GM18507 (cell line): ENCODE measurements around the gene TCAP.

ENCODE experiments used
- DNase-seq: peaks from one replicate; pipeline ENCODE4 v3.0.0; 2011; ENCODE audit warnings: low read depth; ENCODE audit not compliant: insufficient read length; ENCODE audit errors: extremely low spot score
- FAIRE-seq: peaks from 2 replicates; lab custom pipeline; 2011; peaks lifted over from hg19 to GRCh38; lab: Jason Lieb, UNC

TCAP gene

GRCh38 chr17:39628655-39629493 is 36.3 kb upstream of the TCAP start:
- FAIRE-seq (no peak), DNase-seq (no peak)

DNA sequence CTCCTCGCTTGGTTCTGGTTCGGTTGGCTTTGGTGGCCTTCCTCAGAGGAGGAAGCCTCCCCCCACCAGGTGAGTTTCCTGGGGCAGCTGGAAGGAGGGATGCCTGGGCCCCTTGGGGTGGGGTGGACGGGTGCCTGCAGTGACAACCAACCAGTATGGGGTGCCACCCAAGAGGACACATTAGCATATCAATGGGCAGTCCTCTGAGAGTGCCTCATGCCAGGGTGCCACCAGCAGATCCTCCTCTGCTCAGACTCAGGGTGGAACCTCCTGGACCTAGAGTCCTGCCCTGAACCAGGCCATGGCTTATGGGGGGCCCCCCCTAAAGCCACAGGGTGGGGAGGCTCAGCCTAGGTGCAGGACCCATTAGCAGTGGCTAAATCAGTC is 35.7 kb upstream of the TCAP start:
- FAIRE-seq (no peak), DNase-seq (no peak)

DNA sequence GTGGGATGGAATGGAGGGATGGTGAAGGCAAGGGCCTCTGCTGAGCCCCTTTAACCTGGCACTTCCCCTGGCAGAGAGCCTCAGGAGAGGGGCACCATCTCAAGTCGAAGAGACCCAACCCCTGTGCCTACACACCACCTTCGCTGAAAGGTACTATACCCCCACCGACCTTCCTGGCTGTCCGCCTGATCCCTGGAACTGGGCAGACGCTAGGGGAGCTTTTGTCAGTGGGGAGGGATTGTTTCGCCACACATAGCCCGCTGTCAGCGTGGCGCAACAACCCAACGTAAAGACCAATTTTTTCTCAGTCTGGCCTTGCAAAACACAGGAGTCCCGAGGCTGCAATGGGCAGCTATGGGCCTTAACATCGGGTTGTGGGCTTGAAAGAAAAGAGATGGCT is 35.3 kb upstream of the TCAP start:
- FAIRE-seq, result no peak
- no peak for DNase-seq

- FAIRE-seq (no peak), DNase-seq (no peak)
Measured at GRCh38 chr17:39631403-39631802, 33.7 kb upstream of the TCAP start.

GRCh38 chr17:39632153-39632941 is 32.8 kb upstream of the TCAP start:
- FAIRE-seq, result no peak
- no peak for DNase-seq

DNA sequence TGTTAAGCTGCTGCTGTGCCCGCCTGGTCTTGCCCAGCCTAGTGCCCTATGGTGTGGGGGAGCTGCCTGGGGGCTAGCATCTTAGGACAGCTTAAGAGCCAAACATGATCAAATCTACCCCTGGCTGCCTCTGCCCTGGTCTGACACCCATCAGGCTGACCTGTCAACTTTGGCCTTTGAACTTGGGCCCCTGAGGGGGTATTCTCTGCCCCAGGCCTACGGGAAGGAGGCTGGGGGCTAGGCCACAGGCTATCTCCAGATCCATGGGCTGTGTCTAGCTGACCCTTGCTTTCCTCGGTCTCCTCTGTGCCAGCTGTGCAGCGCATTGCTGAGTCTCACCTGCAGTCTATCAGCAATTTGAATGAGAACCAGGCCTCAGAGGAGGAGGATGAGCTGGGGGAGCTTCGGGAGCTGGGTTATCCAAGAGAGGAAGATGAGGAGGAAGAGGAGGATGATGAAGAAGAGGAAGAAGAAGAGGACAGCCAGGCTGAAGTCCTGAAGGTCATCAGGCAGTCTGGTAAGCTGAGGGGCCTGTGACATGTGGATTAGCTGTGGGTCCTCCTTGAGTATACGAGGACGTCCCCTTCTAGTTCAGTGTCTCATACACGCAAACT is 31.5 kb upstream of the TCAP start:
- DNase-seq, result no peak

DNA sequence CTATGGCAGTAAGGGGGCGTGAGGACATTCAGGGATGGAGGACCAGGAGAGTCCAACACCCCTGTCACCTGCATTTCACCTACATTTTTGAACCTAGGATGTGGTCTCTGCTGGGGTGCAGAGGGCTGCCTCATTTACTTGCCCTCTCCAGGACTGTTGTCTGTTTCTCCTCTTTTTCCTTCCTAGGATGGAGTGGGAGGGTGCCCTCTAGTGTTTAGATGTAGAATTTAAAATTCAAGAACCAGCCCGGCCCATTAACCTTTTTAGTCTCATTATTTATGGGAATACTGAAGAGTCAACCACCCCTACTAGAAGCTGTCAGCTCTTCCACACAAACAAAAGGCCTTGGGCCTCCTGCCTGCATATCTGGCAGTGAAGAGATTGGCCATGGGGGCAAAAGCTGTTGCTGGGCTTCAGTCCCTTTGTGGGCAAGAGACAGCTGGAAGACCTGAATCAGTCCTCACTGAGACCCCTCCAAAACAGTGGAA is 30.7 kb upstream of the TCAP start:
- FAIRE-seq, result peak; percentile 46
- no peak for DNase-seq

More for the DNA sequence above, 31.5 kb upstream of the TCAP start:
- no peak for FAIRE-seq

DNA sequence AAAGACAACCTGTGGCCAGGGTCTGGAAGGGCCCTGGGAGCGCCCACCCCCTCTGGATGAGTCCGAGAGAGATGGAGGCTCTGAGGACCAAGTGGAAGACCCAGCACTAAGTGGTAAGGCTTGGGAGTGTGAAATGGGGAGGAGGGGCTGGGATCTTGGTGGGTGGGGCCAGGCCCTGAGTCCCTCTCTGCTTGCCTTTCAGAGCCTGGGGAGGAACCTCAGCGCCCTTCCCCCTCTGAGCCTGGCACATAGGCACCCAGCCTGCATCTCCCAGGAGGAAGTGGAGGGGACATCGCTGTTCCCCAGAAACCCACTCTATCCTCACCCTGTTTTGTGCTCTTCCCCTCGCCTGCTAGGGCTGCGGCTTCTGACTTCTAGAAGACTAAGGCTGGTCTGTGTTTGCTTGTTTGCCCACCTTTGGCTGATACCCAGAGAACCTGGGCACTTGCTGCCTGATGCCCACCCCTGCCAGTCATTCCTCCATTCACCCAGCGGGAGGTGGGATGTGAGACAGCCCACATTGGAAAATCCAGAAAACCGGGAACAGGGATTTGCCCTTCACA is 29.5 kb upstream of the TCAP start:
- FAIRE-seq, result no peak
- no peak for DNase-seq

DNA sequence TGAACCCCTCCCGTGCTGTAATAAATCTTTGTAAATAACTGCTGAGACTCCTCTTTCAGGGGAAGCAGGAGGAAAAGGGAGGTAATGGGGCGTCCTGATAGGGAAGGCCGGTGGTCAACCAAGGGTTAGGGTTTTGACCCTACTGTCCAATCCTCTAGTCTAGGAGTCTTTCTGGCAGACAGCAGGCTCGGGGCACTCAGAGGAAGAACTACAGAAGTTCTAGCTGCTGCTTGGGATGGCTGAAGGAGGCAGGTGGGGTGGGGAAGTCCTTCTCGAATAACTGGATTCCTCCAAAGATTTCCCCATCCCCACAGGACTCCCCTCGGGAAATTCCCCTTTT is 28.6 kb upstream of the TCAP start:
- FAIRE-seq (no peak), DNase-seq (no peak)

GRCh38 chr17:39636927-39637736 is 28.0 kb upstream of the TCAP start, which contains the start of gene STARD3:
Gene STARD3, plus strand, starts transcription at chr17:39637144. Its CDS starts 16,388 bp downstream, at chr17:39653532.
- peak; percentile 95 for FAIRE-seq
- DNase-seq, result peak; percentile 94

DNA sequence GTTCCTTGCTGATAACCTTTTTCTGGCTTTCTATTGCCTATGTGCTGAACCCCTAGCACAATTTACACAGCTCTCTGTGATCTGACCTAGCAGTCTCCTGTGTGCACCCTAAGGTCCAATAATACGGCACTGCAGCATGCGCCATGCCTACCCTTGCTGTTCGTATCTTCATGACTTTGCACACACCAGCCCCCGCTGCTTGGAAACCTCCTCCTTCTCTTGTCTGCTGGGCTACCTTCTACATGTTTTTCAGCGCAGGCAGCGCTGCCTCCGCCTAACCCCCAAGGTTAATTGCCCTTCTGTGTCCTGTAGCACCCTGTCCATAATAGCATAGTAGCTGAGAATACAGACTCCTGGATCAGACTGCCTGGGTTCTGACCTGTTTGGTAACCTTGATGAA is 26.8 kb upstream of the TCAP start:
- no peak for FAIRE-seq
- DNase-seq, result no peak

GRCh38 chr17:39639043-39639442 is 26.1 kb upstream of the TCAP start:
- no peak for FAIRE-seq
- no peak for DNase-seq

- DNase-seq (no peak), FAIRE-seq (no peak)
Measured at GRCh38 chr17:39639566-39640458, 25.3 kb upstream of the TCAP start.

DNA sequence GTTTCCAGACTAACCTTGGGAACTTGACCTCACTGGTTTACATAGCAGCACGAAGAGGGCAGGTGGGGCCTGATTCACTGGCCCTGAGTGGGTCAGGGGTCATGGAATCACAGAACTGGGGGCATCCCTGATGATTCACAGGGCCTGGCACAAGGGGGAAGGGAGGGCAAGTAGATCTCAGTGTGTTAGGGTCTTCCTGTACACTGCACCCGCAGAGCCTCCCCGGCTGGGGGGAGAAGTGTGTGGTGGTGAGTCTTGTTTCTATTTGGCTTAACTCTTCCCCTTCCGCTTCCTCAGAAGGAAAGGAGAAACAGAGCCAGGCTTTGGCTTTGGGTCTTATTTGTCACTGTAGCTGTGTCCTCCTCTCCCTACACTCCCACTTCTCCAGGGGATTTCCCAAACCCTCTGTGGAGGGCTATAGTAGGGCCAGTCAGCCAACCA is 24.5 kb upstream of the TCAP start:
- no peak for DNase-seq
- FAIRE-seq, result no peak

- DNase-seq (no peak), FAIRE-seq (no peak)
Measured at GRCh38 chr17:39641097-39641496, 24.1 kb upstream of the TCAP start.

DNA sequence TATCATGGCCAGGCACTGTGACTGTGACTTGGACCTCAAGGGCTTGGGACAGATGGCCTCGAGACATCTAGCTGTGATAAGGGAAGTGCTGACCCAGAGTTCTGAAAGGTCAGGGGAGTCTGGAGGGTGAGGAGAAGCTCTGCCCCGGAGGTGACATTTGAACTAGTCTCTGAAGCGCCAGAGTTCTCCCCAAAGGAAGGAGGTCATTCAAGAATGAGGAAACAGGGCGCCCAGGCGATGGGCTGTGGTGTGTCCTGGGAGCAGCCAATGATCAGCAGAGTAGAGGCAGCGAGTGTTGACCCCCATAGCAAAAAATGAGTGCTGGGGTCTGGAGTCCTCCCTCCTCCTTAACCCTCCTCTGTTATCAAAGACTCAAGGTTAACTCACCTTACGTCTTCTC is 23.3 kb upstream of the TCAP start:
- no peak for FAIRE-seq
- no peak for DNase-seq

DNA sequence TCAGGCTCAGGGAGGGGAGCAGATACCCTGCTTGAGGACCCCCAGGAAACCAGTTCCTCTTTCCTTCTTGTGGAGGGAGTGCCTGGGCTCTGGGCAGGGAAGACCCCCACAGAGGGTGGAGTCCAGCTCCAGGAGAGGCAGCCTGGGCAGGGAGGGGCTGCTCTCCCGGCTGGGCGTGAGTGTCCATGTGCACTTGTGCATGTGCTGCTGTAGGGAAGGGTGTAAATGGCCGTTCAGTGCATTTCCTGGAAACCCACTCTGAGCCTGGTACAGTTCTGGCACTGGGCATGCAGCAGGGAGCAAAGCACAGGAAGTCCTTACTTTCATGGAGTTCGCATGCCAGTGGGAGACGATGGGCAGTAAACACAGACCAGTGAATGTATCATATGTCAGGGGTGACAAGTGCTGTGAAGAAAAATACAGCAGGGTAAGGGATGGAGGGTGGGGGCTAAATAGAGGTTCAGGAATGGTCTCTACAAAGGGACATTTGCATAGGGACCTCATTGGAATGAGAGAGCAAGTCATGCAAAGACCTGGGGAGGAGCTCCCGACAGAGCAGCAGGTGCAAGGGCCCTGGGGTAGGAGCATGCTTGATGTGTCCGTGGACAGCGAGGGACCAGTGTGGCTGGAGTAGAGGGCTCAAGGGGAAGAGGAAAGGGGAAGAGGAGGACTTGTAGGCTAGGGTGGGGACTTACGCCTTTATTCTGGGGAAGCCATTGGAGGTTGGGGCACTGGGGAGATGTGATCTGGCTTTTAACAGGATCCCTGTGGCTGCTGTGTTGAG is 22.7 kb upstream of the TCAP start:
- no peak for FAIRE-seq
- DNase-seq, result no peak
